Raji (cell line): ENCODE data around the gene SKOR1.
A peak's percentile ranks its signal among the peaks of the same experiment; 100 is the strongest.

Experiments
- POLR2A ChIP-seq: IDR thresholded peaks from 2 replicates; pipeline ENCODE4 v1.6.1; 2011; ENCODE audit warnings: low read depth, low read length, control low read depth; ENCODE audit not compliant: insufficient read depth

The SKOR1 gene

DNA sequence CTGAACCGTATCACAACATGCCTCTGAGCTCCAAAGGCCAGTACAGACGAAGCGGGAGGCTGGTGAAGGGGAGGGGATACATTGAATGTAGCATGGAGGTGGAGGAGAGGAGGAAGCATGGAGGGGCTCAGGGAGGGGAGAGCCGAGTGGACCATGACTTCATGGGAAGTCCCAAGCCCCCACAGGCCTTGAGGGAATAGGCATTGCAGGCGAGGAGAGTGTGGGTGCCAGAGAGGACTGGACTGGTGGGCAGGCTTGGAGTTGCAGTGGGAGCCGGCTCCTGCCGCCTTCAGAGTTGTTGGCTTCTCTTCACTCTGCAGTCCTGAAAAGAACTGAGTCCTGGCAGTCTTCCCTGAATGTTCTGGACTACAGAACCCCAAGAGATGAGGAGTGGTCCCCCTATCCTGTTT lies 17.8 kb downstream of the SKOR1 start:
- no peak for TF ChIP-seq POLR2A

DNA sequence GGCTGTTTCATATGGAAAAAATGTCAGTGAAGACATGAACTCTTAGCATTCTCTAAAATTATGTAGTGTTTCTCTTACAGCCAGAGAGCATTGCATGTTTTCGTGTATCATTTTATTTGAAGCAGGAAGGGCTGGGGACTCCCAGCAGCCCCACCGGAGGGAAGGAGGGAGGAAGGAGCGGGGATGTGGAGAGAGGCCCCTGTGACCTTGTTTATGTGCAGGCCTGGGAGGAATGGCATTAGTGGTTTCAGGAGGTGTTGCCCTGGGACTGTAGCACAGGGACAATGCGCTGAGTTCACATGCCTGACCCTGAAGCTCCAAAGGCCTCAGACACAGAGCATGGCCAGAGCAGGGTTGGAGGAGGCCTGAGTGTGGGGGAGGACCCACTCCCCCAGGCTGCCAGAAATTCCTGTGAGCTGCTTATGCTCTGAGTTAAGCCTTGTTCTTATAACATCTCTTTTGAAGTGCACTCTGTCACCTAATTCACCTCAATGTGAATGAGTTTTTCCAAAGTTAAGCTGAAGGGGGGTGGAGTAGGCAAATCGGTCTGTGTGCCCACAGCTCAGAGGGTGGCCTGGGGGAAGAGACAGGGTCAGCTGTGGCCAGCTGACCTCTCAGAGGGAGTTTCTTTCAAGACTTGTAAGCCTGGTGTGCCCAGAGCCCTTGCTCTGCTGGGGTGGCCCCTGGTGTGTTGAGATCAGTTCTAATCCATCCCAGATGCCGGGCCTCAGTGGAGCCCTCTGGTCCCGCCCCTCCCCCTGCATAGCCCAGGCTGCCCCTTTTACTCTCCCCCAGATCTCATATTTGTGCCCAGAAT lies 18.5 kb downstream of the SKOR1 start:
- TF ChIP-seq POLR2A: no peak

DNA sequence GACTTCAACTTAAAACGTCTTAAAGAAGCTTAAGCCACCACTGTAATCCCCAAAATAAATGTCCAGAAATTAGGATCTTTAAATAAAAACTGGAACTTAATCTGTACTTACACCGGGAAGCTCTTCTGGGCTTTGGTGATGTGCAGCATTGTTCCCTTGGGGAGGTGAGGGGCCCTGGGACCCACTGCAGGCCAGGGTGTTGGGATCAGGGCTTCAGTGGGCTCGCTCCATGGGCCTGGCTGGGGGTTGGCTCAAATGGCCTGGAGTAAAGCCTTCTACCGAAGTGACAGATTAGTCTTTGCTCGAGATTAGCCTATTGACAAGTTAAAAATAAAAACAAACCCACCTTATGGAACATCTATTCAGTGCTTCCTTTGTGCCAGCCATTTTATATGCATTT lies 20.7 kb downstream of the SKOR1 start:
- TF ChIP-seq POLR2A: no peak

DNA sequence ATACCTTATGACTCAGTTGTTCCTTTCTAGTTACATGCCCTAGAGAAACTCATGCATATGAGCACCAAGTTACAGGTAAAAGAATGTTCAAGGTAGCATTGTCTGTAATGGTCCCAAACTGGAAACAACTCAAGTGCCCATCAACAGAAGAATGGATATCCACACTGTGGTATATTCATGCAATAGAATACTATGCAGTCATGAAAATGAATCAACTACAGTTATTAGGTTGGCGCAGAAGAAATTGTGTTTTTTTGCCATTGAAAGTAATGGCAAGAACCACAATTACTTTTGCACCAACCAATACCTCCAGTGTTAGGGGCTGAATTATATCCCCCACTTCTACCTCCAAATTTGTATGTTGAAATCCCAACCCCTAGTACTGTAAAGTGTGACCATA lies 24.2 kb downstream of the SKOR1 start:
- no peak for TF ChIP-seq POLR2A

DNA sequence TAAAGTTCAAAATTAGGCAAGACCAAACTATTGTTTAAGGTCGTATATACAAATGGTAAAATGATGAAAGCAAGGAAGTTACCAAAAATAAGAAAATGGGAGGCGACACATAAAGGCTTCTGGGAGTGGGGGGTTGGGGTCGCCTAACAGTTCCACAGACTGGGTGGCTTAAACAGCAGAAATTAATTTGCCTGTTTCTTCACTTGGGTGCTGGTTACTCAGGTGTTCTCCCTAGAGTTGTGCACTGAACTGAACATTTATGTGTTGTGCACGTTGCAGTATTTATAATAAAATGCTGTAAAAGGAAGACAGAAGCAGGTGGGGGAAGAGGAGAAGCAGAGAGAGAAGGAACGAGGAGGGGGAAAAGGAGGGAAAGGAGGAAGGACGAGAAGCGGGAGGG lies 25.0 kb downstream of the SKOR1 start:
- TF ChIP-seq POLR2A: no peak

DNA sequence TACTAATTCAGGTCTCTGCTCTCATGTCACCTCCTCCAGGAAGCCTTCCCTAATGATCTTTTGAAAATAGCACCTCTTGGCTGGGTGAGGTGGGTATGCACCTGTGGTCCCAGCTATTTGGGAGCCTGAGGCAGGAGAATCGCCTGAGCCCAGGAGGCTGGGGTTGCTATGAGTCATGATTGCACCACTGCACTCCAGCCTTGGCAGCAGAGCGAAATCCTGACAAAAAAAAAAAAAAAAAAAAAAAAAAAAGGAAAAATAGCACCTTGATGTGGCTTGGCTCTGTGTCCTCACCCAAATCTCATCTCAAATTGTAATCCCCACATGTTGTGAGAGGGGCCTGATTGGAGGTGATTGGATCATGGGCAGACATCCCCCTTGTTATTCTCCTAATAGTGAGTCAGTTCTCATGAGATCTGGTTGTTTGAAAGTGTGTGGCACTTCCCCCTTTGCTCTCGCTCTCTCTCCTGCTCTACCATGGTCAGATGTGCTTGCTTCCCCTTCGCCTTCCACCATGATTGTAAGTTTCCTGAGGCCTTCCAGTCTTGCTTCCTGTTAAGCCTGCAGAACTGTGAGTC lies 25.8 kb downstream of the SKOR1 start:
- TF ChIP-seq POLR2A: no peak

DNA sequence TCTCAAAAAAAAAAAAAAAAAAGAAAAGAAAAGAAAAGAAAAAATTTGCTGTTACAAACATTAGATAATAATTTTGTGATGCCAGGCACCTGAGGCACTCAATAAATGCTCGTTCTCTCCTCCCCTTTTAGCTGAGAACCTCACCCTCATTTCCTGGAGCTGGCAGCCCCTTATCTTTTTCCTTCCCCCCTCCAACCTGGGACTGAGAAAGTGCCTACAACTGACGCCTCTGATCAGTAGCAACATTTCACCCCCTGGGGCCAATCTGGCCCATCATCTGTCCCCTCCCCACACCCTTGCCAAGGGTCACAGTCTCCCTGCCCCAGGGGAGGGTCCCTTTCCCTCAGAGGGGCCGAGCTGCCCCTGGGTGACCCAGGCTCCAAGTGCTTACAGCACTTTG lies 27.1 kb downstream of the SKOR1 start:
- TF ChIP-seq POLR2A: no peak

DNA sequence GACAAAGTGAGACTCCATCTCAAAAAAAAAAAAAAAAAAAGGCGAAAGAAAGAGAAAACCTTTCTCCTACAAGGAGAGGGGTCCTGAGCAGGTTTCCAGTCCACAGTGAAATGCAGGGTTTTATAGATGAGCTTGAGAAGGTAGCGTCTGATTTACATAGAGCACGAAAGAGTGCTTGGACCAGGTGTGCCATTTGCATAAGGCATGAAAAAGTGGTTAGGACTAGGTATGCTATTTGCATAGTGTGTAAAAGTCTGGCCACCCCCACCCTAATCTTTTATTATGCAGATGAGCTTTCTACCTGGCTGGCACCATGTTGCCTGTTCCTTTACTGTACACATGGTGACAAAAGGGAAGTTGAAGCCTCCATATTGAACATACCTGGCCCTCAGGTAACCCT lies 28.1 kb downstream of the SKOR1 start:
- TF ChIP-seq POLR2A: peak; percentile 24; the same call in 1 of the 2 replicates

DNA sequence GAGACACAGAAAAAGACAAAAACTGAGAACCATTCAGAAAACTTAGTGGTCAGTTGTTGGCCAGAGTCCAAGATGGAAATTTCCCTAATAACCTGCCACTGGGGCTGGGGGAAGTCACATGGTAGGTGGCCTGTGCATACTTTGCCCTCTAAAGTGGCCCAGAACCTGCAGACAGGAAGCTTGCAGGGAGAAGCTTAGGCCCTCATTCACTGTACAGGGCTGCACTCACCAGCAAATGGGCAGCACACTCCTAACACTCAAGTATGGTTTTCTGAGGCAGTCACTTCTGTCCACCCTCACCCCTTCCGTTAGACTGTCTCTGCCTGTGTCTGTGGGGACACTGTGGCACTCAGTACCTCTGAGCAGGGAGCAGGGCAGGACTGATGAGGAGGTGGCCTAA lies 29.0 kb downstream of the SKOR1 start:
- TF ChIP-seq POLR2A: no peak

DNA sequence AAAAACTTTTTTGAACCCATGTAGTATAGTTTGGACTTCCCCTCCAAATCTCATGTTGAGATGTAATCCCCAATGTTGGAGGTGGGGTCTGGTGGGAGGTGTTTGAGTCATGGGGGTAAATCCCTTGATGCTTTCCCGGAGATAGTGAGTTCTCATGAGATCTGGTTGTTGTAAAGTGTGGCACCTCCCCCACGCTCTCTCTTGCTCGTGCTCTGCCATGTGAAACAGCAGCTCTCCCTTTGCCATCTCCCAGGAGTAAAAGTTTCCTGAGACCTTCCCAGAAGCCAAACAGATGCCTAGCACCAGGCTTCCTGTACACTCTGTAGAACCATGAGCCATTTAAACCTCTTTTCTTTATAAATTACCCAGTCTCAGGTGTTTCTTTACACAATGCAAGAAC lies 30.5 kb downstream of the SKOR1 start:
- no peak for TF ChIP-seq POLR2A

DNA sequence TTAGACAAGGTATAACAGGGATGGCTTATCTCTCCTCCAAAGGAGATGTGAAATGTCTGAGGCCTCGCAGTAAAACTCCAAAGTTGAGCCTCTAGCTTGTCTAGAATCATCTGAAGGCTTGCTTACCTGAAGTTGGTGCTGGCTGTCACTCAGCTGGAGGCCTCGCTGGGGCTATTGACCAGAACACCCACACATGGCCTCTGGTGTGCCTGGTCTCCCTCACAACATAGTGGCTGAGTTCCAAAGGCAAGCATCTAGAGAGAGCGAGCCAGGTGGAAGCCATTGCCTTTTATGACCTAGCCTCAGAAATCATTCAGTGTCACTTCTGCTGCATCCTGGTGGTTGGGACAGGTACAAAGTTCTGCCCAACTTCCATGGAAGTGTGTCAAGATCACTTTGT lies 31.9 kb downstream of the SKOR1 start:
- no peak for TF ChIP-seq POLR2A

DNA sequence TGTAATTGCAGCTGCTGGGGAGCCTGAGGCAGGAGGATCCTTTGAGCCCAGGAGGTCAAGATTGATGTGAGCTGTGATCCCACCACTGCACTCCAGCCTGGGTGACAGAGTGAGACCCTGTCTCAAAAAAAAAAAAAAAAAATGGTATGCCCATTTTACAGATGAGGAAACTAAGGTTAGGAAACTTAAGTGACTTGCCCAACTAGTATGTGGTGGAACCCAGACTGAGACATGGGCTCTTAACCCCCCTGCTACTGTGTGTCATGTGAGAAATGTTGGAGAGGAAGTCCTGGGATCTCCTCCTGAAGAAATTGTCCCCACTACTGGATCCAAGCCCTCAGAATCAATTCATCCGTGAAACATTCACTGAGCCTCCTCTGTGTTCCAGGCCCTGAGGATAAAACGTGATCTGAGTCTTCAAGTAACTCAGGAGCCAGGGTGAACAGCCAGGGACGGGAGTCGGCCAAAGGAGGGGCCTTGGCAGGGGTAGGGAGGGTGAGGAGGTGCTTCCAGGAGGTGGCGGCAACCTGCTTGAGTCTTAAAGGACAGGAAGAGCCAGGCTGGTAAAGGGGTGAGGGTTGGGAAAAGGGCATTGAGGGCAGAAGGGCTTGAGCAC lies 34.1 kb downstream of the SKOR1 start:
- no peak for TF ChIP-seq POLR2A

DNA sequence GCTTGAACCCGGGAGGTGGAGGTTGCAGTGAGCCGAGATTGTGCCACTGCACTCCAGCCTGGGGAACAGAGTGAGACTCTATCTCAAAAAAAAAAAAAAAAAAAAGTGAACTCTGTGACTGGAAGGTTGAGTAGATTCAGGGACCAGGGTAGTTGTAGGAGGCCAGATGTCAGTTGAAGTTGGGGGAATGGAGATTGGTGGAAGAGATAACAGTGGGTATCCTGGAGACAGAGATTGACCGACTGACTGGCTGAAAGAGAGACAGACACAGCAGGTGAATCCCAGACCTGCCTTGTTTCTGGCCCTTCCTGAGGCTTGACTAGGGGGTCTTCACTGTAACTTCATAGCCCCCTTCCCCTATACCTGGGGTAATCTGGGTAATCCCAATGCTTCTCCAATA lies 36.7 kb downstream of the SKOR1 start:
- no peak for TF ChIP-seq POLR2A

DNA sequence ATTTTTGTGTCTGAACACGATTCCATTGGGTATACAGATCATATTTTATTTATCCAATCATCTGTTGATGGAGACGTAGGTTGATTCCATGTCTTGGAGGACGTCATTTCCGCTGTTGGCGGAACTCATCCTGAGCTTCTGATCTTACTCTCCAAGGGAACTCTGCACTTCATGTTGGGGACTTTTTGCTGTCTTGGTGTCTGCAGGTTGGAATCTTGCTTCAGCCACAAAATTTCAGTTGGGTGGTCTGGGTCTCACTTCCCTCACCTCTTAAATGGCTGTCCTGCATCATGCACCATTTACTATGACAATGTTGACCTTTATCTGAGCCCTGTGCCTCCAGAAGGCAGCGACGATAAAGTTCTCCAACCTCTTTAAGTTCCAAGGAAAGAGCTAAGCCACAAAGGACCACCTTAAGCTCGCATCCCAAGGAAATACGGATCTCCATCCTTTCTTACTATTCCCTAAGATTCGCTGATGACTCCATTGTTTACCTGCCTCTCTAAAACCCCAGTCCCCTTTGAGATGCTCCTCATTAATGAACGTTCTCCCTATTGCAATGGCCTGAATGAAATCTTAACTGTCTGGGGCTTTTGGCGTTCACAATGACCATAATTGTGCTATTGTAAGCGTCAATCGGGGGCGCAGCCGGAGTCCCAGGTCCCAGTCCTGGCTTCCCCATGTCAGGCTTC lies 37.6 kb downstream of the SKOR1 start:
- TF ChIP-seq POLR2A: no peak

DNA sequence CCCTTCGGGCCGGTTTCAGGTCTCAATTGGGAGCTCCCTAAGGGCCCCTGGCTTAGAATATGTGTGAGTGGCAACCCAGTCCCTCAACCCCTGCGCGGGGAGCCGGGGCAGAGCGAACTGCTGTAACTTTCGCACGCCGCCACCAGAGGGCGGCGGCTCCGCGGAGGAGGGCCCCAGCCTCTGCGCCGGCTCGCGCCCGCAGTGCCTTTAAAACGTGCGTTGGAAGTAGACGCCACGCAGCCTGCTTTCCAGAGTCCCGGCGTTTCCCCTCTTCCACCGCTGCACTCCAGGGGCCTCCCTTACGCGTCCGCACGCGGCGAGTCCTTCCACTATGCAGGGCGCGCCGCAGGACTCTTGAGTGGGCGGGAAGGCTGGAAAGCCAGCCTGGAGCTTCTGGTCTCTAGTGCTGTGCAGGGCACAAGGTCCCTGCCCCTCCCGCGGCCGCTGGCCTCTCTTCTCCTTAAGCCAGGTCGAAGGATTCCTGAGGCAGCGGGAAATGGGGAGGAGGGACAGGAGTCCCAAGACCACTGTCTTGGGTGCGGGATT lies 38.2 kb downstream of the SKOR1 start:
- peak; percentile 44; the same call in 1 of the 2 replicates for TF ChIP-seq POLR2A
